ENCODE results near the gene GPC6. TPM values are rescaled to one million over a fixed set of nuclear protein-coding genes. Genes with fewer than 3 reads are reported as not detected.
A peak's percentile ranks its signal among the peaks of the same experiment; 100 is the strongest.

The GPC6 gene
- polyA plus RNA-seq, 2 of the 4 experiments (the other 2 are of a cell fraction), result 8.0 to 14.4 TPM

DNA sequence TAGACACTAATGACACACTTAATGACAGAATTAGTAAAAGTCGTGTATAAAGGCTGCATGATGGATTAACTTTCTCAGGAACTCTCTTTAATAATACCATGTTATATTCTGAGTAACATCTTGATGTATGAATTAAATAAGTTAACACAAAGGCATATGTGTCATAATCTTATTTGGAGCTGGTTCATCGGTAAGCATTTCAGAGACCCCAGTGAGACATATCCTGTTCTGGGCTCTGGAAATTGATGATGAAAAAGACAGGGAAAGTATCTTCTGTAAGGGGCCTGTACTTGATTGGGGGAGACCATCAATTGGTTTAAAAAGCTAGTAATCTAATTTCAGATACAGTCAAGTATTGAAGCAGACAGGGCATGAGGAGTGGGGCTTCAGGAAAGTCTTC is 547.9 kb downstream of the GPC6 start:
- ChIA-PET POLR2A (no interaction called here), CTCF (no interaction called here)

DNA sequence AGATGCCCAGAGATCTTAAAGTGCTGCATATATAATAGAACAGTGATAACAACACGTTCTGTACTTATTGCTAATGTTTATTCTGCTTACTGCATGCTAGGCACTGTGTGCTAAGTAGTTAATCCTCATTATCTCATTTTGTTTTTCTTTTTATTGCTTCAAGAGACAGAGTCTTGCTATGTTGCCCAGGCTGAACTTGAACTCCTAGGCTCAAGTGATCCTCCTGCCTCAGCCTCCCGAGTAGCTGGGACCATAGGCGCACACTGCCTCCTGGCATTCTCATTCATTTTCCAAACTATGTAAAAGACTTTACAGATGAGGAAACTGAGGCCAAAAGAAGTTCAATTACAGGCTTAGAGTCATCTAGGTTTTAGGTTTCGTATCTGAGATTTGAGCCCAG is 548.4 kb downstream of the GPC6 start:
- H3K4me1 ChIP-seq, result peaks cover 15% of the 10 kb centered on the region; the same call in 2 of the 3 replicates
- peak overlapping the region in 1 of 2 experiments; percentile 32; a peak in 1 of 6 replicates for H3K27ac ChIP-seq
- FAIRE-seq (no peak), DNase-seq (ENCODE audit: low read depth in 1 of 2, low spot score in 1 of 2) (no peak), ATAC-seq (no peak)
- no peaks in the 10 kb centered on the region for H3K9me3 ChIP-seq
- TF ChIP-seq, protein P1, sequence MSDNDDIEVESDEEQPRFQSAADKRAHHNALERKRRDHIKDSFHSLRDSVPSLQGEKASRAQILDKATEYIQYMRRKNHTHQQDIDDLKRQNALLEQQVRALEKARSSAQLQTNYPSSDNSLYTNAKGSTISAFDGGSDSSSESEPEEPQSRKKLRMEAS (IDR thresholded peaks at IDR 0.05), result no peak
- TF ChIP-seq MYC (IDR thresholded peaks at IDR 0.05; ENCODE audit: borderline replicate concordance, low read length) (no peak), TP53 (CRISPR knock-in tag; IDR thresholded peaks at IDR 0.05) (no peak), EHF (CRISPR knock-in tag; IDR thresholded peaks at IDR 0.05) (no peak), CBX8 (IDR thresholded peaks at IDR 0.05) (no peak), JUN (IDR thresholded peaks at IDR 0.05) (no peak), SMC3 (IDR thresholded peaks at IDR 0.05) (no peak), FOSL2 (IDR thresholded peaks at IDR 0.05) (no peak), FOSL2 (CRISPR knock-in tag; IDR thresholded peaks at IDR 0.05) (no peak), NPAS2 (CRISPR knock-in tag; IDR thresholded peaks at IDR 0.05; ENCODE audit: borderline replicate concordance) (no peak)
- TF ChIP-seq, protein P2, sequence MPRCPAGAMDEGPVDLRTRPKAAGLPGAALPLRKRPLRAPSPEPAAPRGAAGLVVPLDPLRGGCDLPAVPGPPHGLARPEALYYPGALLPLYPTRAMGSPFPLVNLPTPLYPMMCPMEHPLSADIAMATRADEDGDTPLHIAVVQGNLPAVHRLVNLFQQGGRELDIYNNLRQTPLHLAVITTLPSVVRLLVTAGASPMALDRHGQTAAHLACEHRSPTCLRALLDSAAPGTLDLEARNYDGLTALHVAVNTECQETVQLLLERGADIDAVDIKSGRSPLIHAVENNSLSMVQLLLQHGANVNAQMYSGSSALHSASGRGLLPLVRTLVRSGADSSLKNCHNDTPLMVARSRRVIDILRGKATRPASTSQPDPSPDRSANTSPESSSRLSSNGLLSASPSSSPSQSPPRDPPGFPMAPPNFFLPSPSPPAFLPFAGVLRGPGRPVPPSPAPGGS (IDR thresholded peaks at IDR 0.05), result no peak
- POLR2A ChIA-PET, result no interaction called here
- CTCF ChIA-PET, result no interaction called here
- H3K4me2 ChIP-seq, result peak overlapping the region; percentile 63
- H3K4me3 ChIP-seq, result no peak overlapping the region
- 51% methylated on average over 4 of the region's 4 CpGs for WGBS (ENCODE audit: missing lambda C conversion rate)

More for the DNA sequence above, 547.9 kb downstream of the GPC6 start:
- 69% methylated on average over 2 of the region's 2 CpGs for WGBS (ENCODE audit: missing lambda C conversion rate)
- no peak for DNase-seq (ENCODE audit: low read depth in 1 of 2, low spot score in 1 of 2)
- TF ChIP-seq CBX2 (IDR thresholded peaks at IDR 0.05; ENCODE audit: borderline replicate concordance, low read depth) (no peak), MAZ (IDR thresholded peaks at IDR 0.05; ENCODE audit: borderline replicate concordance, low read depth, low read length) (no peak)
- Histone ChIP-seq H3K4me2 (no peak overlapping the region), H3K9me3 (no peaks in the 10 kb centered on the region), H3K27ac (no peak overlapping the region), H3K4me1 (peaks cover 15% of the 10 kb centered on the region; the same call in 2 of the 3 replicates), H3K4me3 (no peak overlapping the region)
- ATAC-seq, result no peak
- no peak for FAIRE-seq

DNA sequence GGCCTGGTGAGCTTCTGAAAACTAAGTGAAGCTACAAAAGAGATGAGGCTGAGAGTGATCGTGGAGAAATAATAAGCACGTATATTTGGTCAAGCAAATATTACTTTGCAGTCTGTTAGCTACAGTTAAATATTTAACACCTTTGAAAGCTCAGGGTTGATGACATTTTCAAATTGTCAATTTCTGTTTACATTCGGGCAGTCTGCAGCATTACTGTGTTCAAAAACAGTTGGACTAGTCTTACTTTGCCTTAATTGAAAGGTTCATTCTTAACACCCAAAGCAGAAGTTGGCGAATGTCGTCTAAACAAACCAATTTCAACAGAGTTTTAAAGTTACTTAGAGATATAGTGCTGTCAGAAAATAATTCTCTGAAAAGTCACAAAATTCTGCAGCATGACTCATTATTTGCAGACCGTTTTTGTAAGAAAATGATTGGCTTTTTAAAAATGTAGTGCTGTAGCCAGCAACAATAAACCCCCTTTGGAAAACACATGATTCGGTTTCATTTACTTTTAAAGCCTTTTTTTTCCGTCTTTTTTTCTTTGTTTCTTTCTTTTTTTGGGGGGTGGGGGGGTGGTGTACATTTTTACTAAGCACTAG is 549.0 kb downstream of the GPC6 start:
- CTCF ChIA-PET, result no interaction called here
- DNase-seq (ENCODE audit: low read depth in 1 of 2, low spot score in 1 of 2) (no peak), FAIRE-seq (no peak), ATAC-seq (no peak)
- POLR2A ChIA-PET, result no interaction called here
- no peak overlapping the region for H3K4me3 ChIP-seq
- peak overlapping the region; percentile 63 for H3K4me2 ChIP-seq
- 7% methylated on average over 8 of the region's 8 CpGs for WGBS (ENCODE audit: missing lambda C conversion rate)
- H3K27ac ChIP-seq, result peak overlapping the region in 1 of 2 experiments; percentile 32; a peak in 2 of 6 replicates
- no peaks in the 10 kb centered on the region for H3K9me3 ChIP-seq
- peaks cover 15% of the 10 kb centered on the region; the same call in 2 of the 3 replicates for H3K4me1 ChIP-seq
- no peak for TF ChIP-seq CHD2 (IDR thresholded peaks at IDR 0.05; ENCODE audit: low read length, partially characterized antibody)
- TF ChIP-seq FOSL2 (IDR thresholded peaks at IDR 0.05), result 0 out of 2 replicates have a peak, but pooled peaks have one; percentile 34
- peak; percentile 52 for TF ChIP-seq FOSL2 (CRISPR knock-in tag; IDR thresholded peaks at IDR 0.05)

DNA sequence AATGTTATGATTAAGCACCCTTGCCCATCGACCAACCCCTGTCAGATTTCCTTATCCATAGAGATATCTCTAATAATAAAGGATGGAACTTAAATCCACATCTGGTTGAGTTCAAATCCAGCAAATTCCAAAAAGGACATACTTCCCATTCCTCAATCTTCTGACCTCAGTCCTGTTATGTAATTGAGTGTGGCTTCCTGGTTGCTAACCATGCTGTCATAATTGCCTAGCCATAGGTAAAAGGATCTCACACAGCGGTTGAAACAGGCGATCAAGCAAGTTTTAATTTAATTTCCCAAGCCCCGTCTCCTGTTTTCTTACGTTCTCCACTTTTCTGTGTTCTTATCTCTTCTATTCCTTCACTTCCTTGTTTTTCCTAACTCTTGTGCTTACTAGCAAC is 550.3 kb downstream of the GPC6 start:
- H3K4me2 ChIP-seq, result no peak overlapping the region
- no peaks in the 10 kb centered on the region for H3K9me3 ChIP-seq
- ChIA-PET POLR2A (no interaction called here), CTCF (no interaction called here)
- FAIRE-seq, result no peak
- WGBS (ENCODE audit: missing lambda C conversion rate), result 65% methylated on average over 5 of the region's 5 CpGs
- no peak for ATAC-seq
- TF ChIP-seq FOSL2 (IDR thresholded peaks at IDR 0.05) (no peak), FOSL2 (CRISPR knock-in tag; IDR thresholded peaks at IDR 0.05) (no peak), ZFP36 (IDR thresholded peaks at IDR 0.05; ENCODE audit: borderline replicate concordance, partially characterized antibody) (no peak), MAFK (IDR thresholded peaks at IDR 0.05; ENCODE audit: partially characterized antibody) (no peak), ZSCAN20 (CRISPR knock-in tag; IDR thresholded peaks at IDR 0.05) (no peak), CHD2 (IDR thresholded peaks at IDR 0.05; ENCODE audit: low read length, partially characterized antibody) (no peak), BHLHE40 (IDR thresholded peaks at IDR 0.05; ENCODE audit: low read depth, low read length) (no peak), SMC3 (IDR thresholded peaks at IDR 0.05) (no peak)
- TF ChIP-seq, protein P3, sequence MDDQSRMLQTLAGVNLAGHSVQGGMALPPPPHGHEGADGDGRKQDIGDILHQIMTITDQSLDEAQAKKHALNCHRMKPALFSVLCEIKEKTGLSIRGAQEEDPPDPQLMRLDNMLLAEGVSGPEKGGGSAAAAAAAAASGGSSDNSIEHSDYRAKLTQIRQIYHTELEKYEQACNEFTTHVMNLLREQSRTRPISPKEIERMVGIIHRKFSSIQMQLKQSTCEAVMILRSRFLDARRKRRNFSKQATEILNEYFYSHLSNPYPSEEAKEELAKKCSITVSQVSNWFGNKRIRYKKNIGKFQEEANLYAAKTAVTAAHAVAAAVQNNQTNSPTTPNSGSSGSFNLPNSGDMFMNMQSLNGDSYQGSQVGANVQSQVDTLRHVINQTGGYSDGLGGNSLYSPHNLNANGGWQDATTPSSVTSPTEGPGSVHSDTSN (IDR thresholded peaks at IDR 0.05), result no peak
- TF ChIP-seq, protein P4, sequence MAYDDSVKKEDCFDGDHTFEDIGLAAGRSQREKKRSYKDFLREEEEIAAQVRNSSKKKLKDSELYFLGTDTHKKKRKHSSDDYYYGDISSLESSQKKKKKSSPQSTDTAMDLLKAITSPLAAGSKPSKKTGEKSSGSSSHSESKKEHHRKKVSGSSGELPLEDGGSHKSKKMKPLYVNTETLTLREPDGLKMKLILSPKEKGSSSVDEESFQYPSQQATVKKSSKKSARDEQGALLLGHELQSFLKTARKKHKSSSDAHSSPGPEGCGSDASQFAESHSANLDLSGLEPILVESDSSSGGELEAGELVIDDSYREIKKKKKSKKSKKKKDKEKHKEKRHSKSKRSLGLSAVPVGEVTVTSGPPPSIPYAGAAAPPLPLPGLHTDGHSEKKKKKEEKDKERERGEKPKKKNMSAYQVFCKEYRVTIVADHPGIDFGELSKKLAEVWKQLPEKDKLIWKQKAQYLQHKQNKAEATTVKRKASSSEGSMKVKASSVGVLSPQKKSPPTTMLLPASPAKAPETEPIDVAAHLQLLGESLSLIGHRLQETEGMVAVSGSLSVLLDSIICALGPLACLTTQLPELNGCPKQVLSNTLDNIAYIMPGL (CRISPR knock-in tag; IDR thresholded peaks at IDR 0.05; ENCODE audit: borderline replicate concordance), result no peak
- TF ChIP-seq, protein P1 (IDR thresholded peaks at IDR 0.05), result no peak
- peaks cover 15% of the 10 kb centered on the region; the same call in 2 of the 3 replicates for H3K4me1 ChIP-seq
- no peak for DNase-seq (ENCODE audit: low read depth in 1 of 2, low spot score in 1 of 2)
- H3K4me3 ChIP-seq, result no peak overlapping the region
- no peak overlapping the region for H3K27ac ChIP-seq

Measured in A549 (cell line).